K562 (cell line): ENCODE measurements around the gene ANKRD12. TPM values are rescaled to one million over a fixed set of nuclear protein-coding genes. Genes with fewer than 3 reads are reported as not detected.

Experiments
- ARID3A ChIP-seq: IDR thresholded peaks from 2 replicates; pipeline ENCODE4 v1.6.1; 2012; ENCODE audit warnings: low read depth, low read length, improper control_type of control experiment, borderline replicate concordance
- ATF3 ChIP-seq, 2 experiments: fragments of 450-650 bp in 1 of 2; sonication (generic) in 1 of 2; formaldehyde crosslinking in 1 of 2; IDR thresholded peaks in 1 of 2; conservative IDR thresholded peaks in 1 of 2; 2 replicates each; pipeline versions ENCODE4 v1.6.1 to v1.8.1; 2016 to 2023; ENCODE audit warnings: mild to moderate bottlenecking in 2 of 2, moderate library complexity in 2 of 2, inconsistent platforms in 1 of 2, missing genetic modification reagents in 1 of 2
- ATF7 ChIP-seq: fragments of 450-650 bp; IDR thresholded peaks from 2 replicates; pipeline ENCODE4 v1.7.1; 2014; ENCODE audit warnings: mild to moderate bottlenecking, moderate library complexity
- CHD7 ChIP-seq: fragments of 200-600 bp; sonication (generic); IDR thresholded peaks from one replicate; pipeline ENCODE4 v1.6.1; 2012; ENCODE audit warnings: mild to moderate bottlenecking, low read depth, low read length, inconsistent platforms
- CXXC5 ChIP-seq: fragments of 250-450 bp; sonication (Bioruptor Pico); IDR thresholded peaks from 2 replicates; pipeline ENCODE4 v1.8.0; 2022; ENCODE audit warnings: inconsistent platforms, mild to moderate bottlenecking, moderate library complexity
- MTA3 ChIP-seq: fragments of 450-650 bp; formaldehyde crosslinking; IDR thresholded peaks from 2 replicates; pipeline ENCODE4 v1.6.1; 2017; ENCODE audit warnings: mild to moderate bottlenecking, borderline replicate concordance
- NEUROD1 ChIP-seq: fragments of 150-350 bp; IDR thresholded peaks from 2 replicates; pipeline ENCODE4 v1.6.1; 2014; ENCODE audit warnings: borderline replicate concordance, low read length, low read depth; ENCODE audit not compliant: partially characterized antibody
- NRF1 ChIP-seq, 2 experiments: fragments of 450-650 bp; IDR thresholded peaks in 1 of 2; conservative IDR thresholded peaks in 1 of 2; 2 replicates each; pipeline ENCODE4 v1.6.1; 2014; ENCODE audit warnings: mild to moderate bottlenecking in 2 of 2
- PTBP1 ChIP-seq: fragments of 200-400 bp; formaldehyde crosslinking; IDR thresholded peaks from 2 replicates; pipeline ENCODE4 v1.6.1; 2017; ENCODE audit warnings: low read depth, low read length
- RBM39 ChIP-seq: fragments of 200-400 bp; formaldehyde crosslinking; optimal IDR thresholded peaks from 2 replicates; pipeline ENCODE3; 2018; ENCODE audit warnings: low read depth, low read length
- TAF1 ChIP-seq: IDR thresholded peaks from 2 replicates; pipeline ENCODE4 v1.6.1; 2011; ENCODE audit warnings: mild to moderate bottlenecking, low read length, moderate library complexity; ENCODE audit not compliant: insufficient read depth, control insufficient read depth, severe bottlenecking; ENCODE audit errors: extremely low read depth
- ZBTB17 ChIP-seq: fragments of 450-650 bp; formaldehyde crosslinking; IDR thresholded peaks from 2 replicates; pipeline ENCODE4 v1.4.0; 2020; ENCODE audit warnings: mild to moderate bottlenecking
- ZNF586 ChIP-seq: fragments of 450-650 bp; formaldehyde crosslinking; conservative IDR thresholded peaks from 2 replicates; pipeline ENCODE4 v1.4.0; 2020; ENCODE audit warnings: mild to moderate bottlenecking, moderate library complexity
- polyA plus RNA-seq, 8 experiments: library from polyadenylated mRNA; depleted of rRNA in 4 of 8; stranded (reverse) in 5 of 8; unstranded in 3 of 8; fragments of >200 nt; fragmentation: Nextera tagmentation in 2 of 8; fragmentation: Illumina TruSeq in 1 of 8; extraction: Ambion mirVana in 2 of 8; extraction: Trizol in 1 of 8; gene quantifications; 2 replicates each; pipeline versions ENCODE4 v1.2.1 to v1.2.3, GENCODE V29; 2011 to 2014; ENCODE audit warnings: inconsistent platforms in 1 of 8, missing spikeins in 1 of 8
- total RNA-seq, 7 experiments: library from RNA; depleted of rRNA in 6 of 7; stranded (reverse); fragments of >200 nt in 6 of 7; fragmentation: Illumina TruSeq in 2 of 7; extraction: Trizol in 2 of 7; gene quantifications; 2 replicates each; pipeline versions ENCODE4 v1.2.1 to v1.2.3, GENCODE V29; 2011 to 2021; ENCODE audit warnings: low replicate concordance in 1 of 7

The ANKRD12 gene
- total and polyA plus RNA-seq, 9 of the 15 experiments (the other 6 are each of a cell fraction or from before 2014, with no cell fraction given), result 6.6 to 28.2 (median 16.0) TPM

DNA sequence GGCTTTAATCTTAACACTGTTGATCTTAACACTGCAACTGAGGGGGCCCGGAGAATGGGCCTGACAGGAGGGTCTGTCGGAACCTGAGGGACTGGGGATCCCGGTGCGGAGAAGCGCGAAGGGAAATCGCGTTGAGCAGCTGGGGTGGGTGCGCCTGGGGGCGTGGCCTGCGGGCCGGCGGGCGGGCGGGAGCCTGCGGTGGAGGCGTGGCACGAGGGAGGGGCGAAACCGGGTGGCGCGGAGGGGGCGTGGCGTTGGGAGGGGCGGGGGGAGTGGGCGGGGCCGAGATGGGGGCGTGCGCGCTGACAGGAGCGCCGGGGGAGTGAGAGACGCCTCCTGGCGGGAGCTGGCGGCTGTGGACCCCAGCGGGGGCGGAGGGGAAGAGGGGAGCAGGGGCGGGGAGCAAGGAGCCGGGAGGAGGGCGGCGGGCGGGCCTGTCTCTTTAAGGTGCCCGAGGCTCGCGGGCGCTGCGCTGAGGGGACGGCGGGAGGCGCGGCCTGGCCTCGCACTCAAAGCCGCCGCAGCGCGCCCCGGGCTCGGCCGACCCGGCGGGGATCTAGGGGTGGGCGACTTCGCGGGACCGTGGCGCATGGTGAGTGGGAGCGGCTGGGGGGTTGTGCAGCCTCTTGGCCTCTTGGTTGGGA is 197.9 kb downstream of the ANKRD12 start, which contains the start of gene TWSG1 (continued):
- TF ChIP-seq CHD7 (no peak), CXXC5 (CRISPR knock-in tag) (peak; percentile 81; the same call in 1 of the 2 replicates), ZBTB17 (no peak), MTA3 (0 out of 2 replicates have a peak, but pooled peaks have one; percentile 15), NEUROD1 (peak; percentile 14), PTBP1 (no peak), TAF1 (peak; percentile 59), NRF1 (conservative IDR thresholded peaks at IDR 0.05 in 1 of 2, IDR thresholded peaks at IDR 0.05 in 1 of 2) (0 out of 4 replicates have a peak, but pooled peaks of 1 of the 2 experiments have one; percentile 39), ZNF586 (CRISPR knock-in tag) (no peak), ATF3 (IDR thresholded peaks at IDR 0.05) (no peak), ATF3 (CRISPR knock-in tag; conservative IDR thresholded peaks at IDR 0.05) (no peak), ATF7 (no peak), RBM39 (no peak), ARID3A (no peak)
